ENCODE results near the gene CPE. TPM values are rescaled to one million over a fixed set of nuclear protein-coding genes. Genes with fewer than 3 reads are reported as not detected.

The CPE gene
- total RNA-seq, 1 experiment from 2014 or later: 0.92 TPM

DNA sequence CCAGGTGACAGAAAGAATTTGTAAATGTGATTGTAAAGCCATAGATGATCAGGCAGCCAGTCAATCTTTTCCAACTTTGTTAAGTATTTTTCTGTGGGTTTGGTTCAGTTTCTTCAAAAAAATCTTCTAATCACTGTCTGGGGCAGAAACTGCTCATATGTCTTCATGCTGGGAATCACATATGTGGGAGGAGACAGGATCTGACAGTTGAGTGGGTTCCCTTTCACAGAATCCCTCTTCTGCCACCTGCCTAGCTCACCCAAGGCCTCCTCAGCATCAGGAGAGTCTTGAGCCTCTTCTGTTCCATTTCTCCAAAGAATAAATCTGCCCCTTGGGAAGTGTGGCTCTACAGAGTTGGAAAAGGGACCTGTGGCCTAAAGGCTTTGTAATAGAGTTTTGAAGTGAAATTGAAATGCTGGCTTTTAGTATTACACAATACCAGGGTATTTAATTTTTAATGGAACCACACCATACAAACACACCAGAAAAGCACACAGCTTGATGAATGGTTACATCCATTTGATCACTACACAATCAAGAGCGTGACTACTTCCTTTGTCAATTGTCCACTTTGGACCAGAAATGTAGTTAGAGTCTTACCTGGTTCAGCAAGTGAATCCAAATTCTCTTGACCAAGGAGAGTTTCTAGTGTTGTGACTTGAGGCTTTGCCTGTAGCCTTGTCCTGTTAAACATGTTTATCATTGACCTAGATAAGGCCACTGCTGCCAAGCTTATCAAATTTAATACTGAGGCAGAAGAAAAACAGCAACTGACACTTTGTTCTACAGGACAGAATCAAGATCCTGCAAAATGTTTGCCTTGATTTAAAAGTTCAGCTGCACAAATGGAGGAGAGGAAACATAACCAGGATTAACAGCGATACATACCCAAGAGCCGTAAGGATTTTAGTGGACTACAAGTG lies 30.9 kb upstream of the CPE start:
- H3K27me3 ChIP-seq (ENCODE audit: control insufficient read depth, insufficient read depth, low read length): no peaks in the 10 kb centered on the region
- ATAC-seq: no peak
- CTCF ChIA-PET: interaction anchor here (0.6 kb wide), 1 partner anchor 217 kb away, joined by 3 read pairs; no protein-coding TSS in a partner anchor
- no peaks in the 10 kb centered on the region for H3K36me3 ChIP-seq (ENCODE audit: control insufficient read depth, insufficient read depth, low read length)
- POLR2A ChIA-PET: no interaction called here
- no peaks in the 10 kb centered on the region for H3K4me1 ChIP-seq (ENCODE audit: control insufficient read depth, insufficient read depth, low read length)
- in situ Hi-C loops (cut with HindIII; ENCODE audit: low pct_unique_long_range_greater_than_20kb, low sequenced_read_pairs): no loop called here
- BruUV-seq (replicated peaks): no TSS peak
- no peak for TF ChIP-seq POLR2AphosphoS5 (IDR thresholded peaks at IDR 0.05; ENCODE audit: low read depth, low read length)
- TF ChIP-seq, protein P1, sequence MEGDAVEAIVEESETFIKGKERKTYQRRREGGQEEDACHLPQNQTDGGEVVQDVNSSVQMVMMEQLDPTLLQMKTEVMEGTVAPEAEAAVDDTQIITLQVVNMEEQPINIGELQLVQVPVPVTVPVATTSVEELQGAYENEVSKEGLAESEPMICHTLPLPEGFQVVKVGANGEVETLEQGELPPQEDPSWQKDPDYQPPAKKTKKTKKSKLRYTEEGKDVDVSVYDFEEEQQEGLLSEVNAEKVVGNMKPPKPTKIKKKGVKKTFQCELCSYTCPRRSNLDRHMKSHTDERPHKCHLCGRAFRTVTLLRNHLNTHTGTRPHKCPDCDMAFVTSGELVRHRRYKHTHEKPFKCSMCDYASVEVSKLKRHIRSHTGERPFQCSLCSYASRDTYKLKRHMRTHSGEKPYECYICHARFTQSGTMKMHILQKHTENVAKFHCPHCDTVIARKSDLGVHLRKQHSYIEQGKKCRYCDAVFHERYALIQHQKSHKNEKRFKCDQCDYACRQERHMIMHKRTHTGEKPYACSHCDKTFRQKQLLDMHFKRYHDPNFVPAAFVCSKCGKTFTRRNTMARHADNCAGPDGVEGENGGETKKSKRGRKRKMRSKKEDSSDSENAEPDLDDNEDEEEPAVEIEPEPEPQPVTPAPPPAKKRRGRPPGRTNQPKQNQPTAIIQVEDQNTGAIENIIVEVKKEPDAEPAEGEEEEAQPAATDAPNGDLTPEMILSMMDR (IDR thresholded peaks at IDR 0.05): no peak
- TF ChIP-seq, protein P2, sequence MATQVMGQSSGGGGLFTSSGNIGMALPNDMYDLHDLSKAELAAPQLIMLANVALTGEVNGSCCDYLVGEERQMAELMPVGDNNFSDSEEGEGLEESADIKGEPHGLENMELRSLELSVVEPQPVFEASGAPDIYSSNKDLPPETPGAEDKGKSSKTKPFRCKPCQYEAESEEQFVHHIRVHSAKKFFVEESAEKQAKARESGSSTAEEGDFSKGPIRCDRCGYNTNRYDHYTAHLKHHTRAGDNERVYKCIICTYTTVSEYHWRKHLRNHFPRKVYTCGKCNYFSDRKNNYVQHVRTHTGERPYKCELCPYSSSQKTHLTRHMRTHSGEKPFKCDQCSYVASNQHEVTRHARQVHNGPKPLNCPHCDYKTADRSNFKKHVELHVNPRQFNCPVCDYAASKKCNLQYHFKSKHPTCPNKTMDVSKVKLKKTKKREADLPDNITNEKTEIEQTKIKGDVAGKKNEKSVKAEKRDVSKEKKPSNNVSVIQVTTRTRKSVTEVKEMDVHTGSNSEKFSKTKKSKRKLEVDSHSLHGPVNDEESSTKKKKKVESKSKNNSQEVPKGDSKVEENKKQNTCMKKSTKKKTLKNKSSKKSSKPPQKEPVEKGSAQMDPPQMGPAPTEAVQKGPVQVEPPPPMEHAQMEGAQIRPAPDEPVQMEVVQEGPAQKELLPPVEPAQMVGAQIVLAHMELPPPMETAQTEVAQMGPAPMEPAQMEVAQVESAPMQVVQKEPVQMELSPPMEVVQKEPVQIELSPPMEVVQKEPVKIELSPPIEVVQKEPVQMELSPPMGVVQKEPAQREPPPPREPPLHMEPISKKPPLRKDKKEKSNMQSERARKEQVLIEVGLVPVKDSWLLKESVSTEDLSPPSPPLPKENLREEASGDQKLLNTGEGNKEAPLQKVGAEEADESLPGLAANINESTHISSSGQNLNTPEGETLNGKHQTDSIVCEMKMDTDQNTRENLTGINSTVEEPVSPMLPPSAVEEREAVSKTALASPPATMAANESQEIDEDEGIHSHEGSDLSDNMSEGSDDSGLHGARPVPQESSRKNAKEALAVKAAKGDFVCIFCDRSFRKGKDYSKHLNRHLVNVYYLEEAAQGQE (IDR thresholded peaks at IDR 0.05; ENCODE audit: insufficient read depth in 1 of 2, low read depth in 2 of 2, low read length in 1 of 2): no peak
- TF ChIP-seq TCF7L2 (IDR thresholded peaks at IDR 0.05; ENCODE audit: low read depth, low read length): no peak
- TF ChIP-seq SIN3A (IDR thresholded peaks at IDR 0.05; ENCODE audit: borderline replicate concordance, insufficient read depth, low read depth, low read length): no peak
- no peak overlapping the region for H3K27ac ChIP-seq (ENCODE audit: low read length)
- intact Hi-C loops (cut with micrococcal nuclease; ENCODE audit: unreplicated experiment): no loop called here
- H3K9me3 ChIP-seq (ENCODE audit: control insufficient read depth, insufficient read depth, low read depth, low read length): no peaks in the 10 kb centered on the region
- no peak for DNase-seq (ENCODE audit: low read depth, low spot score)
- H3K4me3 ChIP-seq (ENCODE audit: low read depth in 2 of 2, low read length in 2 of 2): no peak overlapping the region

DNA sequence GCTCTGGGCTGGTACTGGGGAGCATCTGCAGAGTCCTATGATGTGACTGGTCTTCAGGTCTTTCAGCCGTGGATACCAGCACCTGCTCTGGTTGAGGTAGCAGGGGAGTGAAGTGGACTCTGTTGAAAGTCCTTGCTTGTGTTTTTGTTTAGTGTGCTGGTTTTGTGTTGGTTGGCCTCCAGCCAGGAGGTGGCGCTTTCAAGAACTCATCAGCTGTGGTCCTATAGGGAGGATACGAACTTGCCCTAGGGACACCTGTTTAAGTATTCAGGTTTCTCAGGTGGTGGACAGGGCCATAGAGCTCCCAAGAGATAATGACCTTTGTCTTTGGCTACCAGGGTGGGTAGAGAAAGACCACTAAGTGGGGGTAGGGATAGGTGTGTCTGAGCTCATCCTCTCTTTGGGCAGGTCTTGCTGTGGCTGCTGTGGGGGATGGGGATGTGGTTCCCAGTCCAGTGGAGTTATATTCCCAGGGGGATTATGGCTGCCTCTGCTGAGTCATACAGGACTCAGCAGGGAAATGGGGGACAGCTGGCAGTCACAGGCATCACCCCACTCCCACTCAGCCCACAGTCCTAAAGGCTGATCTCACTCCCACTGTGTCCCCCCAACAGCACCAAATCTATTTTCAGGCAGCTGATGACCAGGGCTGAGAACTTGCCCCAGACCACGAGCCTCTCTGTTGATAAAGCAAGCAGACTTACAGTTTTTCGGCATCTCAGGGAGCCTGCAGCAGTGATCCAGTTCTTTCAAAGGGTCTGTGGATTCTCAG lies 27.3 kb upstream of the CPE start:
- no peak overlapping the region for H3K27ac ChIP-seq (ENCODE audit: low read length)
- CTCF ChIA-PET: no interaction called here
- in situ Hi-C loops (cut with HindIII; ENCODE audit: low pct_unique_long_range_greater_than_20kb, low sequenced_read_pairs) (no loop called here), intact Hi-C loops (cut with micrococcal nuclease; ENCODE audit: unreplicated experiment) (no loop called here)
- H3K4me1 ChIP-seq (ENCODE audit: control insufficient read depth, insufficient read depth, low read length): no peaks in the 10 kb centered on the region
- no peaks in the 10 kb centered on the region for H3K36me3 ChIP-seq (ENCODE audit: control insufficient read depth, insufficient read depth, low read length)
- H3K9me3 ChIP-seq (ENCODE audit: control insufficient read depth, insufficient read depth, low read depth, low read length): no peaks in the 10 kb centered on the region
- BruUV-seq (replicated peaks): no TSS peak
- POLR2A ChIA-PET: no interaction called here
- TF ChIP-seq, protein P2 (IDR thresholded peaks at IDR 0.05; ENCODE audit: insufficient read depth in 1 of 2, low read depth in 2 of 2, low read length in 1 of 2): no peak
- TF ChIP-seq SIN3A (IDR thresholded peaks at IDR 0.05; ENCODE audit: borderline replicate concordance, insufficient read depth, low read depth, low read length): no peak
- no peak for TF ChIP-seq TCF7L2 (IDR thresholded peaks at IDR 0.05; ENCODE audit: low read depth, low read length)
- TF ChIP-seq, protein P1 (IDR thresholded peaks at IDR 0.05): no peak
- TF ChIP-seq POLR2AphosphoS5 (IDR thresholded peaks at IDR 0.05; ENCODE audit: low read depth, low read length): no peak
- ATAC-seq (no peak), DNase-seq (ENCODE audit: low read depth, low spot score) (no peak)
- H3K4me3 ChIP-seq (ENCODE audit: low read depth in 2 of 2, low read length in 2 of 2): no peak overlapping the region
- H3K27me3 ChIP-seq (ENCODE audit: control insufficient read depth, insufficient read depth, low read length): no peaks in the 10 kb centered on the region

All from Panc1 (cell line).